Activated T-cell treated with anti-CD3 and anti-CD28 coated beads, Interleukin-2, amount 50 U/mL, for 24 hours (primary cell): ENCODE data around the gene RALB.
A peak's percentile ranks its signal among the peaks of the same experiment; 100 is the strongest.

ENCODE experiments used
- DNase-seq: peaks from one replicate; pipeline ENCODE4 v3.0.0-alpha.2; 2020
- H3K27ac Mint-ChIP-seq: 2 replicates; pipeline ENCODE4 v1.8.0; 2020; ENCODE audit warnings: mild to moderate bottlenecking, mixed read lengths
- H3K27me3 Mint-ChIP-seq: 2 replicates; pipeline ENCODE4 v1.8.0; 2020; ENCODE audit warnings: mixed read lengths
- H3K36me3 Mint-ChIP-seq: 2 replicates; pipeline ENCODE4 v1.8.0; 2020; ENCODE audit warnings: low read depth, mixed read lengths
- H3K4me1 Mint-ChIP-seq: 2 replicates; pipeline ENCODE4 v1.8.0; 2020; ENCODE audit warnings: low read depth, mixed read lengths
- H3K4me3 Mint-ChIP-seq: 2 replicates; pipeline ENCODE4 v1.8.0; 2020; ENCODE audit warnings: mild to moderate bottlenecking, moderate library complexity, mixed read lengths
- H3K9me3 Mint-ChIP-seq: 2 replicates; pipeline ENCODE4 v1.8.0; 2020; ENCODE audit warnings: mixed read lengths

Gene RALB

DNA sequence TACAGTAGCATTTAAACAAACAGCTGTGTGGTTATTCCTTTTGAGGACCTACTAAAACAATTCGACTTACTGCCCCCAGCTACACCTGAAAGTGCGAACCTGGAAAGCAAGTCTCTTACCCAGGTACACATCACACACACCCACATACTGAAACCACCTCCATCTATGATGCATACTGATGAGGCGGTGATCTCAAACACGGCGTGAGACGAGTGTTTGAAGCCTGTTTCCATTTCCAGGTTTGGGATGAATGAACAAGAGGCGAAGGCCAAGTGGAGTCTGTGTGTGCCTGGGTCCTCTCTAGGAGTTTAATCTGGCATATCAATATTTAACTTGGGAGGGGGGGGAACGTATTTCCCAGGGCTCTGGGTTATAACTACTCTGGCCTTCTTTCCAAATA lies 31.0 kb upstream of the RALB start:
- peak; percentile 34 for DNase-seq
- H3K27ac Mint-ChIP-seq, result peak overlapping the region; percentile 93
- H3K4me1 Mint-ChIP-seq, result peaks cover 55% of the 10 kb centered on the region
- no peaks in the 10 kb centered on the region for H3K27me3 Mint-ChIP-seq
- peaks cover 68% of the 10 kb centered on the region for H3K36me3 Mint-ChIP-seq
- H3K9me3 Mint-ChIP-seq, result peaks cover 20% of the 10 kb centered on the region
- peak overlapping the region; percentile 71 for H3K4me3 Mint-ChIP-seq

DNA sequence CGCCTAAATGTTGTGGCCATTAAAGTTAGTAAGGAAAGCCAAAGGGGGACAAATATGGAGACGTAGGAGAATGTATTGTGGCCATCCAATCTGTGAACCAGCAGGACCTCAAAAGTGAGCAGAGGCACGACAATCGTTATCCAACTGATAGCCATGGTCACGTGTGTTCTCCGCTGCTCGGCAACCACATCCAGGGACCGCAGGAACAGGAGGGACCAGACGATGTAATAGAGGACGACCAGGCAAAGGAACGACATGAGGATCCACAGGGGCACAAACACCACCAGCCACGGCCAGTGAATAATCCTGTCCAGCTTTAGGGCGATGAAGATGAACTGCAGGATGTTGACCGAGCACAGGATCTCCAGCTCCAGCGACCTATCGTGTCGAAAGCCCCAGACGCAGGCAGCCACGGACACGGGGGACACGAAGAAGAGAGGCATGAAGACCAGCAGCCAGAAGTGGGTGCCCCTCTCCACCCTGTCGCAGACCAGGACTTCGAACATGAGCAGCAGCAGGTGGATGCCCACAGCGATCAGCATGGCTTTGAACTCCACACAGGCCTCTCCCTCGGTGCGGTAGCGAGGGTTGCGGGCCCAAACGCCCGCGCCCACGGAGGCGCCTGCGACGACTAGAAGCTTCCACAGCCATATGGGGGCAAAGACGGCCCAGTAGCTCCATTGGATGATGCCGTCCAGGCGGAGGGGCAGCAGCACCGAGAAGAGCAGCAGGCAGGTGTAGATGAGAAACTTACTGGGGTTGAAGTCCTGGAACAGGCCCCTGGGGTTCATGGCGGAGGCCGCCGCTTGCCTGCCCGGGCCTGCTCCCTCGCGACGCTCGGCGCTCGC lies 30.2 kb upstream of the RALB start:
- Mint-ChIP-seq H3K27ac (peak overlapping the region; percentile 93), H3K4me1 (peaks cover 63% of the 10 kb centered on the region), H3K27me3 (no peaks in the 10 kb centered on the region), H3K4me3 (peak overlapping the region; percentile 71), H3K36me3 (peaks cover 61% of the 10 kb centered on the region), H3K9me3 (peaks cover 17% of the 10 kb centered on the region)
- DNase-seq, result no peak

DNA sequence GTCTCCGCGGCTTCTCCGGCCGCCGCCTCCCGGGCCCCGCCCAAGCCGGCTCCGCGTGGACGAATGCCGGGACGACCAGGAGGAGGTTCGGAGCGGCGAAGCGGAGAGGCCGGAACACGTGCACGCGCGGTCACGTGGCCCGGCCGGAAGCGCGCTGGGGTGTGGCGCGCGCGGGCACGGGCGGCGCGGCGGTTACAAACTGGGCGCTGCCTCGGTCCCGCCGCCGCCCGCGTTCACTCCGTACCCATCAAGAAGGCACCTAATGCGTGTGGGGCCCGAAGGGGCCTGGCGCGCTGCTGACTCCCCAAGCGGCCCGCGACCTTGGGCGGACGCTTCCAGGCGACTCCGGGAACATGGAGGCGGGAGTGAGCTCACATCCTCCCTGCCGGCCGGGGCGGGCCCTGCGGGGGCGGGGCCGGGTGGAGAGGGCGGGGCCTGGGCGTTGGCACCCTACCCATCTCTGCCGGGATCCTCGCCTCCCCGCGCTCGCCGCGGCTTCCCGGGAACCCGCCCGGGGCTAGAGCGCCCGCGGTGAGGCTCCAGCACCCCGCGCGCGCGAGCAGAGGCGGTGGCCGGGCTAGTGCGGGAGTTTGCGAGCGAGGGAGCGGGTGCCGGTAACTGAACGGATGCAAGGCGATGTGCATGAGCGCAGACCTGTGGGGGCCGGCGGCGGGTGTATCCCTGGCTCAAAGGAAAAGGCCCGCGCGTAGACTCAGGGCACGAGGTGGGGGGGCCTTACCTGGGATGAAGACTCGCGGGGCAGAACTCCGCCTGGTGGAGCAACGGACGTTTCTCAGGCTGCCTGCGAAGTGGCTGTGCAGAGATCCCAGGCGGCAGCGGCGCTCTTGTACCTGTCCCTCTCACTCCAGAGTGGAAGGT lies 29.4 kb upstream of the RALB start, which contains the start of gene TMEM185B:
Gene TMEM185B, minus strand, starts transcription at position 367 of the 879 bp plus-strand sequence. CDS start 424 bp downstream, outside the sequence.
- Mint-ChIP-seq H3K27me3 (no peaks in the 10 kb centered on the region), H3K36me3 (peaks cover 52% of the 10 kb centered on the region), H3K27ac (peak within 1 kb of the TSS; percentile 93), H3K4me1 (peaks cover 69% of the 10 kb centered on the region), H3K4me3 (peak within 1 kb of the TSS; percentile 83), H3K9me3 (peaks cover 17% of the 10 kb centered on the region)
- DNase-seq, result peak; percentile 96

GRCh38 chr2:120224256-120224655 lies 28.4 kb upstream of the RALB start:
- Mint-ChIP-seq H3K36me3 (peaks cover 51% of the 10 kb centered on the region), H3K27me3 (no peaks in the 10 kb centered on the region), H3K4me1 (peaks cover 76% of the 10 kb centered on the region), H3K27ac (peak overlapping the region; percentile 92), H3K9me3 (peaks cover 17% of the 10 kb centered on the region), H3K4me3 (peak overlapping the region; percentile 83)
- peak; percentile 33 for DNase-seq

DNA sequence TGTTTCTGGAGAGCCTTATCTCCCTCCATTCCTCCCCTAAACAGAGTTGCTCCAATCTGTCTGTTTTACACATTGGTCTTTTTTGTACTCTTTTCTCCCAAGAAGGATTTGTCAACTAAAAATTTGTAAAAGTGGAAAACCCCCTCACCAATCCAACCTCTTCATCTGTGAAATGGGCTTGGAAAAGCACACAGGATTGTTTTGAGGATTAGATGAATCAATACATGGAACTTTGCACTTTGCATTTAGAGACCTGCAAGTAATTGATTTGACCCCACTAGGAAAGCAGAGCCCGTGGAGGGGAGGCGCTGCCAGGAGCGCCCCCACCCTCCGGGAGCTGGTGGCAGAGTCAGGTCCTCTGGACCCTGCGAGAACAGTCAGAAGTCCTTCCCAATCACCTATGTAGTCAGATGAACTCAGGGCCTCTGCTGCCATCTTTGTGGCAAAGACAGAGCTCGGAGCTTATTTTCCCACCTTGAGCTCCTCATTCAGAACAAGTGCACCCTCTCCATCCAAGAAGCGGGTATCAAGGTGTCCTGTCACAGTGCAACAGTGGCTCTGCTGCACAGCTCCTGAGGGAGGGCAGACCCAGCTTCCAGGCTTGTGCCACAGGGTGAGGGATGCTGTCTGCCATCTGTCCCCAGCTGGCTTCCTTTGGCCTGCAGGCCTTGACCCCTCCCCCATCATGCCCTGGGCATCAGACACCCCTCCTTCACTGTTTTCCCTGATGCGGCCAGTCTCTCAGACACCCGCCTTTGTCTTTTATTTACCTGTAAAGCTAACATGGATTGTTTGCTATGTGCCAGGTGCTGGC lies 27.7 kb upstream of the RALB start:
- Mint-ChIP-seq H3K4me3 (peak overlapping the region; percentile 83), H3K9me3 (peaks cover 17% of the 10 kb centered on the region), H3K27me3 (no peaks in the 10 kb centered on the region), H3K4me1 (peaks cover 78% of the 10 kb centered on the region), H3K36me3 (peaks cover 46% of the 10 kb centered on the region), H3K27ac (no peak overlapping the region)
- DNase-seq, result no peak

GRCh38 chr2:120225549-120226065 lies 27.0 kb upstream of the RALB start:
- DNase-seq, result no peak
- peaks cover 17% of the 10 kb centered on the region for H3K9me3 Mint-ChIP-seq
- no peak overlapping the region for H3K4me3 Mint-ChIP-seq
- H3K36me3 Mint-ChIP-seq, result peaks cover 41% of the 10 kb centered on the region
- peaks cover 80% of the 10 kb centered on the region for H3K4me1 Mint-ChIP-seq
- no peak overlapping the region for H3K27ac Mint-ChIP-seq
- H3K27me3 Mint-ChIP-seq, result no peaks in the 10 kb centered on the region

- H3K4me1 Mint-ChIP-seq, result peaks cover 80% of the 10 kb centered on the region
- H3K27ac Mint-ChIP-seq, result peak overlapping the region; percentile 44
- DNase-seq, result no peak
- no peaks in the 10 kb centered on the region for H3K27me3 Mint-ChIP-seq
- H3K9me3 Mint-ChIP-seq, result peaks cover 10% of the 10 kb centered on the region
- no peak overlapping the region for H3K4me3 Mint-ChIP-seq
- peaks cover 38% of the 10 kb centered on the region for H3K36me3 Mint-ChIP-seq
These were observed 26.3 kb upstream of the RALB start for GRCh38 chr2:120226316-120226715.

DNA sequence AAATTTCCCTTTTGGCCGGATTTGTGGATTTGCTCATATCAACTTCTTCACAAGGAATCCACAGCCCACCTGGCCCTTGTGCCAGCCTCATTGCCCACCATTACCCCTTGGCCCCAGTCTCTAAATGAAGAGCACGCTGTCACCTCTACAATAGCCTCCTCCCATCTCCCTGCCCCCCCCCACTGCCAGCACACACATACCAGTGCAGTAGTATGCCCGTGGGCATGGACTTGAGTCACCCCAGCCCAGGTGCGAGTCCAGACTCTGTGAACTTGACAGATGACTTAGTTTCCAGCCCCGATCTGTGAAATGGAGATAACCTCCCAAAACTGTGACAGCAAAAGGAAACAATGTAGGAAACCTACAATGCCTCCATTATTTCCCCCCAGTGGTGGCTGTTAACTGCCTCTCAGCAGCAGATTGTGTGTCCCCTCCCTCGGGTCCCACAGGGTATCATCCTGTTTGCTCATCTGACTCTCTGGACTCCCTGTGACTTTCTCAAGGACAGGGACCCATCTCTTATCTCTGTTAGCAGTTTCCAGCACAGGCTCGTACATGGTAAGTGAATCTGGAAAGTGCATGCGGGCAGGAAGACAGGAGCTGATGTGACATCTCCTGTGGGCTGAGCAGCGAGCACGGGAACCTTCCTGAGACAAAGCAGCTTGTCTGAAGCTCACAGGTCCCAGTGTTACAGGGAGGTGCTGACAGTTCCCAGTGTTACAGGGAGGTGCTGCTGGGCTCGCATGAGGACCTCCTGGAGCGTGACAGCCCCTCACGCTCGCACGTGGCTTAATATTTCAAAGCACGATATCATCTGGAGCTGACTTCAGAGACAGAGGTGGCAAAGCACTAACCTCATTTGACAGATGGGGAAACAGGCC lies 25.3 kb upstream of the RALB start:
- Mint-ChIP-seq H3K27ac (peak overlapping the region; percentile 57), H3K4me3 (no peak overlapping the region), H3K27me3 (no peaks in the 10 kb centered on the region), H3K4me1 (peaks cover 79% of the 10 kb centered on the region), H3K9me3 (peaks cover 1% of the 10 kb centered on the region), H3K36me3 (peaks cover 33% of the 10 kb centered on the region)
- DNase-seq, result no peak

- H3K36me3 Mint-ChIP-seq, result peaks cover 29% of the 10 kb centered on the region
- peak overlapping the region; percentile 13 for H3K27ac Mint-ChIP-seq
- DNase-seq, result no peak
- no peaks in the 10 kb centered on the region for H3K9me3 Mint-ChIP-seq
- H3K4me3 Mint-ChIP-seq, result no peak overlapping the region
- no peaks in the 10 kb centered on the region for H3K27me3 Mint-ChIP-seq
- H3K4me1 Mint-ChIP-seq, result peaks cover 85% of the 10 kb centered on the region
These were observed 24.1 kb upstream of the RALB start for GRCh38 chr2:120228503-120228902.

DNA sequence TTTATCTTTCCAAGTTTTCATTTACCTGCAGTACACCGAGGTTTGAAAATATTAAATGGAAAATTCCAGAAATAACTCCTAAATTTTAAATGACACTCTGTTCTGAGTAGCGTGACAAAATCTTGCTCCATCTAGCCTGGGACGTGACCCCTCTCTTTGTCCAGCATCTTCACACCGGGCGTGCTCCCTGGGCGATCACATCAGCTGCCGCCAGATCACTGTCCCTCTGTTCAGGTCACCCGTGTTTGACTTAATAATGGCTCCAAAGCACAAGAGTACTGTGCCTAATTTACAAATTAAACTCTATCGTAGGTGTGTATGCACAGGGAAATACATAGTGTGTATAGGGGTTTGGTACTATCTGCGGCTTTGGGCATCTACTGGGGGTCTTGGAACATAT lies 23.3 kb upstream of the RALB start:
- no peak for DNase-seq
- H3K9me3 Mint-ChIP-seq, result no peaks in the 10 kb centered on the region
- H3K27ac Mint-ChIP-seq, result no peak overlapping the region
- H3K36me3 Mint-ChIP-seq, result peaks cover 22% of the 10 kb centered on the region
- no peaks in the 10 kb centered on the region for H3K27me3 Mint-ChIP-seq
- H3K4me3 Mint-ChIP-seq, result peak overlapping the region; percentile 8
- peaks cover 79% of the 10 kb centered on the region for H3K4me1 Mint-ChIP-seq

DNA sequence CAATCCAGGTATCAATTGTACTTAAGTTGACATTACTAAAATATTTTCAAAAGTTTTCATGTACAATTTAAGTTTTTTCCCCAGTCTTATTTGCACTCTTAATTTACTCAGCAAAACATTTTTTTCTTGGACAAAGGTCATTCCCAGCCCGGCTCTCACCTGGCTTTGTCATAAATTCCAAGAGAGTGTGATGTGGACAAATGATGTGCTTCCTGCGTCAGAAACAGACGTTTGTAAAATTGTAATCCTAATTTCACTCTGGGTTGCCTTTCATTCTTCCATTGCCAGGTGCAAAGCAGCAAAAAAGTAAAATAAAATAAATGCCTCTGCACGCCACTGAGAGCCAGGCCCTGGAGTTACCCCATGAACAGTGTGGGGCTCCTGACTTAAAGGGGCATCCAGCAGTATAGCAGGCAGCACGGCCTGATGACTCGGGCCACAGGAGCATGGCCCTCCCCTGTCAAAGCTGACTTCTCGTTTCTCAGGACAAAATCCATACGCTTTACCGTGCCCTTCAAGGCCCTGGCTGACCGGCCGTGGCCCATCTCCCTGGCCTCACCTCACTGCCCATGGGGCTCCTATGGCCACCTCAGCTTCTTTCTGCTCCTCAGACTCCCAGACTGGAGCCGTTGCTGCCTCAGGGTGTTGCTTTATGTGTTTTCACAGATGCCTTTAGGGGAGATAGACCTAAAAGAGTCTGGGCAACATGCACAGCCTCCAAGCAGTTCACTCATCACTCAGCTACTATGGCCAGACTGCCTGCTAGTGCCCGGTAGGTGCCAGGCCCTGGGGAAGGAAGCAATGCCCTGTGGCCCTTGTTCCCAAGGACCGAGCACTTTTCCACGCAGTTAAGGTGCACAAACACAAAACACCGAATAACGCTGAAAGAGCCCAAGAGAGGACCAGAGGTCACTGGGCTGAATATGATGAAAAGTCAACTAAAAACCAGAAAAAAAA lies 21.9 kb upstream of the RALB start:
- H3K4me3 Mint-ChIP-seq, result peak overlapping the region; percentile 91
- peak; percentile 39 for DNase-seq
- H3K27ac Mint-ChIP-seq, result peak overlapping the region; percentile 100
- H3K4me1 Mint-ChIP-seq, result peaks cover 74% of the 10 kb centered on the region
- H3K36me3 Mint-ChIP-seq, result peaks cover 22% of the 10 kb centered on the region
- no peaks in the 10 kb centered on the region for H3K9me3 Mint-ChIP-seq
- no peaks in the 10 kb centered on the region for H3K27me3 Mint-ChIP-seq

- Mint-ChIP-seq H3K4me1 (peaks cover 67% of the 10 kb centered on the region), H3K4me3 (peak overlapping the region; percentile 91)
- DNase-seq, result no peak
These were observed 21.1 kb upstream of the RALB start for GRCh38 chr2:120231564-120231973.

More at GRCh38 chr2:120231564-120231973, 21.1 kb upstream of the RALB start:
- no peaks in the 10 kb centered on the region for H3K9me3 Mint-ChIP-seq
- peaks cover 22% of the 10 kb centered on the region for H3K36me3 Mint-ChIP-seq
- no peaks in the 10 kb centered on the region for H3K27me3 Mint-ChIP-seq
- peak overlapping the region; percentile 100 for H3K27ac Mint-ChIP-seq
